Stimulated activated naive CD4-positive, alpha-beta T cell treated with Interleukin-2 at 50 U/mL for 16 hours (primary cell): ENCODE results near the gene HSD17B7.
A peak's percentile ranks its signal among the peaks of the same experiment; 100 is the strongest.
"Not testable (repeated sequence)": the region's sequence is repeated elsewhere in the genome, so short reads cannot be mapped to it uniquely, and the experiment has no call there.

Experiments used
- DNase-seq: peaks from one replicate; lab custom pipeline; 2025; lab: John Stamatoyannopoulos, UW

The HSD17B7 gene

GRCh38 chr1:162807503-162807902, 17.0 kb downstream of the HSD17B7 start:
- not testable (repeated sequence) for DNase-seq

GRCh38 chr1:162812357-162812756, 21.9 kb downstream of the HSD17B7 start:
- not testable (repeated sequence) for DNase-seq

GRCh38 chr1:162818136-162818535, 27.6 kb downstream of the HSD17B7 start:
- not testable (repeated sequence) for DNase-seq

- DNase-seq: not testable (repeated sequence)
Observed at GRCh38 chr1:162818666-162819065, 28.2 kb downstream of the HSD17B7 start.

- DNase-seq: no peak
Observed at GRCh38 chr1:162822391-162823200, 32.1 kb downstream of the HSD17B7 start.

DNA sequence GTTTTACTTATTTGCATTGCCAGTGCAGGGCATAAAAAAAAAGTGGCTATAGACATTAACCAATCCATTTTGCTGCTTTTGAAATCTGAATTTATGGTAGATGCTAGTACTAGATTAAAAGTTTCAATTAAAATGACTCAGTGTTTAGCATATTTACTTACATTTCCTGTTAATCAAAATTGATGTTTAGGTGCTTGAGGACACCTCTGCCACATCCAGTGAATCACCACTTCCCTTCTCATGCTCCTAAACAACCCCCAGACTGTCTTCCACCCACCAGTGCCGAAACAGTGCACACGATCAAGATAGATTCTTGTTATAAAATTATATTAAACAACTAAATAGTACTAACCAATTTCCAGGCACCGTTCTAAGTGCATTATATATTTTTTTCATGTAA, 32.7 kb downstream of the HSD17B7 start:
- peak; percentile 6 for DNase-seq

DNA sequence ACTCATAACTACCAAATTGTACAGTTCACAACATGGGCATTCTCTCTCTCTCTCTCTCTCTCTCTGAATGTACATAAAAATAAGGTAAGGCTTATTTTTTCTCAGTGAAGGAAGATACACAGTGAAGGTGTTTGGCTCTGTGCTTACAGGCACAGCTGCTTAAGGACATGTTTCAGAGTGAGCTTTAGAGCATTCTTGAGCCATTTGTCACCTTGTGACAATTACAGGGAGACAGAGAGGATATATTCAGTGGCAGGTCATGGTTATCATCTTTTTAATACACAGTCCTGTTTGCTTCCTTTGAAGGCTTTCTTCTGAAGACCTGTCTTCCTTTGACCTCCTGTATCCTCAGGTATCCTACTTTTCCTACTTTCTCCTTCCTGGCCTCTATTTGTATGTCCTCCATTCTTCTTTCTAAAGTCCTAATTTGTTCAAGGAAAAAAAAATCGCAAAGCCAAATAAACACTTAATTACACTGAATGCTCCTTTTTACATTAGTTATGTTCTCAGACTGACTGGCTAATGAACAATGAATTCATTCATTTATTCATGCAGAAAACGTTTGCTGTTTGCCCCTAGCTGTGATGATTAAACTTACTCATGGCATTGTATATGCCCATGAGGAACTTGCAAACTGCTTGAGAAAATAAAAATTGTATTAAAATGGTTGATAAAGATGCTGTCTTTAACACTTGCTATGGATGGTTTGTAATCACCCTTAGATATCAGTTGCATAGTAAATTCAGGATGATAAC, 33.4 kb downstream of the HSD17B7 start:
- no peak for DNase-seq

GRCh38 chr1:162829268-162829667, 38.8 kb downstream of the HSD17B7 start:
- DNase-seq: no peak

DNA sequence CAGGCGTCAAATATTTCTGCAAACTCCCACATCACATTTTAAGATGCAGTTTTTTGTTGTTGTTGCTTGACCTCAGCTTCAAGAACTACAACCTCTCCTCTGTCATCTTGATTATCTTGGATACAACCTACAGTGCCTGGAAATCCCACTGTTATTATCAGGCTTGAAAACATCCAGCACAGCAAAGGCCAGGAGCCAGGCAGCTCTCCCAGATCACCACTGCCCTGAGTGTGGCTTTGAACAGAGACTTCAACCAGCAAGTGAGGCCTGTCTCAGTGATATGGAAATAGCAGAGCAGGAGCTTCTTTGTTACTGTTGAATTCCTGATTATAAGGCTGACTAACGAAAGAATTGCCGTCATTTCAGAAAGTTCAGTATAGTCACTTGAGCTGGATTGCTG, 42.0 kb downstream of the HSD17B7 start:
- no peak for DNase-seq

- no peak for DNase-seq
Observed at GRCh38 chr1:162835157-162835899, 44.8 kb downstream of the HSD17B7 start.

DNA sequence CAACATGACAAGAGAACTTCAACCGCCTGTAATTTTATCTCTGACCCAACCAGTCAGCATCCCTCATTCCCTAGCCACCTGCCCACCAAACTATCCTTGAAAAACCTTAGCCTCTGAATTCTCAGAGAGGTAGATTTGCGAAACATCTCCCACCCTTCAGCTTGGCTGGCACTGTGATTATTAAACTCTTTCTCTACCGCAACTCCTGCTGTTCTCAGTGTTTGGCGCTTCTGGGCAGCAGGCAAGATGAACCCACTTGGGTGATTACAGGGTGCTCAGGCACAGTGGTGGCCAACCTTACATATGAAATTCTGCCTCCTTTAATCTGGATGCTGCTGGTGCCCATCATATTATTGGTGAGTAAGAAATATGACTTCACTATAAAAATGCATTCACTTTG, 48.4 kb downstream of the HSD17B7 start:
- no peak for DNase-seq

- no peak for DNase-seq
Observed at GRCh38 chr1:162840250-162840839, 49.8 kb downstream of the HSD17B7 start.

DNA sequence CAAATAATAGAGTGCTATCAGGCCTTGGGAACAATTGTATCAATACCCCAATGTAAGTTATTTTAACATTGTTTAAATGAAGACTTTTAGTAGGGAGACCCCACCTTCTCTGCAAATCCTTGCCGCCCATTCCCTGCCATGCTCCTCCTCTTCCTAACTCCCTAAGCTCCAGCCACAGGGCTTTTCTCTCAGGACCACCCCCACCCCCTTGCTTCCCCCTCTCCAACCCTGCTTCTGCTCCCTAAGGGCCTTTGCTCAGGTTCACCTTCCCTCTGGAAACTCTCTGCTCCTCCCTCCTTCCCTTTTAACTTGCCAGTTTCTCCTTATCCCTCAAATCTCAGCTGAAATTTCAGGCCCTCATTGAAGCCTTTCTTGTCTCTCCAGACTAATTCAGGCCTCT, 53.7 kb downstream of the HSD17B7 start:
- DNase-seq: no peak

DNA sequence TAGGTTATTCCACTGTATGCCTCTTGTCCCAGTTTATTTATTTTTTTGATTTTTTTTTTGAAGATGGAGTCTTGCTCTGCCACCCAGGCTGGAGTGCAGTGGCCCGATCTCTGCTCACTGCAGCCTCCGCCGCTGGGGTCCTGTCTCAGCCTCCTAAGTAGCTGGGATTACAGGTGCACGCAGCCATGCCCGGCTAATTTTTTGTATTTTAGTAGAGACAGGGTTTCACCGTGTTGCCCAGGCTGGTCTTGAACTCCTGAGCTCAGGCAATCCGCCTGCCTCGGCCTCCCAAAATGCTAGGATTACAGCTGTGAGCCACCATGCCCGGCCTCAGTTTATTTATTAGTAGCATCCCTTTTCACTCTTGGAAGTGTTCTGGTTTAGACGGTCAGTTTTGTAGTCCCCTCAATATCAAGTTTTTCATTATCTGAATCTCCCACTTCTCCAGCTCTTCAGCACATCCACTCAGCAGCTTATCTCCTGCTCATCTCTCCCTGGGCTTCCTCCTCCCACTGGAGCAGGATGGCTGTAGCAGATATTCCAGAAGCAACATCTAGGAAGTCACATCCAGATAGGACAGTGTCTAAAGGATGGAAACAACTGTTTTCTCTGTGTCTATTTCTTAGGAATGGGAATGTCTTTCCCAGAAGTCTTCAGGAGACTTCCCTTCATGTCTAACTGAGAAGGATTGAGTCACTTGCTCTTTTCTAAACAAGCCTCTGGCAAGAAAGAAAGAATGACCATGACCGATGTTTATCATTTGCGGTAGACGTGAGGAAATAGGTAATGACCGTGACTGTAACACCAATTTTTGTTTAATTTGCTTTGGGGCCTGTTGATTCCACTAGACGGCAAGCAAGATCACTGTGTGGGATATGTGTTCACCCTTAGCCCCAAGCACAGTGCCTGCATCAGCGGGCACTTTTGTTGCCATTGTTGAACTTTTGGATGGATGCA, 56.0 kb downstream of the HSD17B7 start:
- DNase-seq: no peak

GRCh38 chr1:162847839-162848453, 57.4 kb downstream of the HSD17B7 start:
- peak; percentile 77 for DNase-seq

- DNase-seq: no peak
Observed at GRCh38 chr1:162849711-162850110, 59.2 kb downstream of the HSD17B7 start.

- no peak for DNase-seq
Observed at GRCh38 chr1:162851341-162851740, 60.8 kb downstream of the HSD17B7 start.

GRCh38 chr1:162854245-162854882, 63.9 kb downstream of the HSD17B7 start:
- peak; percentile 17 for DNase-seq

- DNase-seq: no peak
Observed at GRCh38 chr1:162855461-162856150, 65.1 kb downstream of the HSD17B7 start.
